CD4-positive, alpha-beta T cell treated with Interleukin-6 at 100 ng/mL for 8 hours (primary cell): Measurements from ENCODE around the gene BCAS1.

Source experiments
- DNase-seq: peaks from one replicate; pipeline ENCODE4 v3.0.0-alpha.2; 2020; ENCODE audit warnings: mixed read lengths, low spot score

BCAS1 gene

GRCh38 chr20:53962388-53962787 is 108.0 kb downstream of the BCAS1 start:
- DNase-seq, result no peak

- DNase-seq, result no peak
These were observed 108.9 kb downstream of the BCAS1 start for GRCh38 chr20:53961527-53961926.

- no peak for DNase-seq
These were observed 109.7 kb downstream of the BCAS1 start for GRCh38 chr20:53960579-53961272.

DNA sequence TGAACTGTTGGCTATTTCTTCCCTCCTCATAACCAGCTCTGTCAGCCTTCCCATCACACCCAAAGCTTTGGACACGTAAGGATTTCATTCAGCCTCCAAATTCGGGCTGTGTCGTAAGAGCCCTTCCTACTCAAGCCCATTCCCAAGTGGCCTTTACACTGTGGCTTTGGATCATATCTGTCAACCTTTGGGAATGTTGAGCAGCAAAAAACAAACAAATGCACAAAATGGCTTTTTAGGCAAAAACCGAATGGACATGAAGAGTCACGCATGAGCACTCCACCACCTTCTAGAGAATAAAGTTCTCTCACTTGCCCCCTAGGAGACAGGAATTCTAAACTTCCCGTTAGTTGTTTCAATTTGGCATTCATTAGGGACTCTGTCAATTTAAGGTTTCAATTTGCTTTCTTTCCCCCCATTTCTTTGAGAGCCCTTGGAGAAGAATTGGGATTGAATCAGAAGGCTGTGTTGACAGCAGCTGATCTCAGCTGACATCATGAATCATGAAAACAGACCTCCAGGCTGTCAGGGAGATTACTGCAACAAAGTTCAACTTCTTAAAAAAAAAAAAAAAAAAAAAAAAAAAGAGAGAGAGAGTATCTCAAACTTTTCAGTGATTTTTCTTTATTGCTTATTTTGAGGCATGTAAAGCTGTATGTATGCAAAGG is 110.3 kb downstream of the BCAS1 start:
- no peak for DNase-seq

- DNase-seq, result no peak
These were observed 112.1 kb downstream of the BCAS1 start for GRCh38 chr20:53958260-53958659.

DNA sequence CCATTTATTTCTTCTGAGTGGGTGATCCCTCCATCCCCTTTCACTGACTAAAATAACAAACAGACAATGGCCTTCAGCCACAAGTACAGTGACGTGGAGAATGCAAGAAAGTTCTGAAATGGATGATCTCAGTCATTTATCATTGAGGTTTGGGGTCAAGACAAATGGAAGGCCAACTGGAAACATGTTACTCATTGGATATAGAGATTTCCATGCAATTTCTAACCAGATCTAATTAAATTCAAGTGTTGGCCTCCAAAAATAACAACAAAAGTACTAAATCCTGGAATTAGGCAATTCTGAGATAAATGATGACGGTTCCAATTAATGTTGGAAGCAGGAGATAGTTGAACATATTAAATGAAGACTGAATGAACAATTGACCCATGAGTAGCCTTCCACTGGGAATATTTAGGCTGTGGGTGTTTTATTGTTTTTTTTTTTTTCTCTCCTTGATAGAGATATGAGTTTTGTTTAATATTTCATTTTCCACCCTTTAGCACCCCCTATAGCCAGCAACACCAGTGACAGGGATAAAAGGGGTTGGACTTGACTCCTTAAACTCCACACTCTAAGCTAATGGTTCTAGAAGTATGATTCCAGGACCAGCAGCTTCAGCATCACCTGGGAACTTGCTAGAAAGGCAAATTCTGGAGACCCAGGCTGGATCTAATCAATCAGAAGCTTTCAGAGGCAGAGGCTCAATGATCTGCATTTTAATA is 112.8 kb downstream of the BCAS1 start:
- DNase-seq, result no peak

DNA sequence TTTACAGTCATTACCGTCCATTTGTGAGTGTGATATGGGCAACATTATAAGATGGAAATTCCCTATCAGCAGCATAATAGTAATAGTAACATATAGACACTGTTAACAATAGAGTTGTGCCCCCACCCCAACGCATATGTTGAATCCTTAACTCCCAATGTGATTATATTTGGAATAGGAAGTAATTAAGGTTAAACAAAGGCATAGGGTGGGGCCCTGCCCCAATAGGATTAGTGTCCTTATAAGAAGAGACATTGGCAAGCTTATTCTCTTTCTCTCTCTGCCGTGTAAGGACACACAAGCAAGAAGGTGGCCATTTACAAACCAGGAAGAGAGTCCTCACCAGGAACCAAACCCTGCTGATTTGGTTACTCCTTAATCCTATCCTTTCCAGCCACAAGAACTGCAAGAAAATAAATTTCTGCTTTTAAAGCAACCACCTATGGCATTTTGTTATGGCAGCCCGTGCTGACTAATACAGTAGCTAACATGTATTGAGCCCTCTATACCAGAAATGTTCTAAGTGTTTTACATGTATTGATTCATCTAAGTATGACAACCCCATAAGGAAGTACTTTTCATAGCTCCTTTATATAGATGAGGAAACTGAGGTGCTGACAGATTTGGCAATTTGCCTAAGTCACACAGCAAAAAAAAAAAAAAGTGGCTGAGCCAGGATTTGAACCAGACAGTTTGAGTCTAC is 114.2 kb downstream of the BCAS1 start:
- DNase-seq, result no peak

DNA sequence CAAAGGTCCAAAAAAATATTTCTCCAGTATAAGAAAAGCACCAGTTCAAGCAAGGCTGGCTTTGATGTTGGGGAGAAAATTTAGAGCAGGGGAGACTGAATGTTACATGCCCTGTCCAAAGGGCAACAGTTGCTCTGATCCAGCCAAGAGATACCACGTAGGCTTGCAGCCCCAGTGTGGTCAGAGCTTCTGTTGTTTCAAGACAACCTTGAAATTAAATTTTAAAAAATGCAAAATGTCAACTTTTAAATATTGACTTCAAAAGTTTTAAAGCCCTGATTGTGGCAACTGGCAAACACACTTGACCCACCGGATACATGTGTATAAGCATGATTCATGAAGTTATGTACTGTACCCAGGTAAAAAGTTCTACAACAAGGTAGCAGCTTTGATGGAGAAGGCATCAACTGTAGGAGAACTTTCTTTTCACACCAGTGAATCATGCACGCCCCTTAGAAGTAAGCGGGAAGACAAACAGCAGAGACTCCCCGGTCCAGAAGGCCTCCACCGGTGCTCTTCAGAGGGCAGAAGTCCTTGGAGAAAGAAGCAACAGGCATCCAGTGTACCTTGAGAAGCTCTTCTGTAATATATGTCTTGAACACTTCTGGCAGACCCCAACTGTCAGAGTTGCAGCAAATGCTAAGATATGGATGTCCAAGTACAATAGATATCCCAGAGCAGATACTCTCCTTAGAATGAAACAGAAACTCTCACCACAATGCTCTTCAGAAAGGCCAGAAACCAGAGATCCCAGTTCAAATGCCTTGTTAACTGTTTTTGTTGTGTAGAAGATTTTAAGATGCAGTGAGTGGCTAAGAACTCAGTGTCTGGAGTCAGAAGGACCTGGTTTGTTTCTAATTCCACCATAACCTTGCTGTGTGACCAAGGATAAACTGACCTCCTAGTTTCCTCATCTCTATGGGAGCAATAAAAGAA is 115.4 kb downstream of the BCAS1 start:
- DNase-seq, result no peak

- no peak for DNase-seq
These were observed 117.8 kb downstream of the BCAS1 start for GRCh38 chr20:53952528-53953096.

DNA sequence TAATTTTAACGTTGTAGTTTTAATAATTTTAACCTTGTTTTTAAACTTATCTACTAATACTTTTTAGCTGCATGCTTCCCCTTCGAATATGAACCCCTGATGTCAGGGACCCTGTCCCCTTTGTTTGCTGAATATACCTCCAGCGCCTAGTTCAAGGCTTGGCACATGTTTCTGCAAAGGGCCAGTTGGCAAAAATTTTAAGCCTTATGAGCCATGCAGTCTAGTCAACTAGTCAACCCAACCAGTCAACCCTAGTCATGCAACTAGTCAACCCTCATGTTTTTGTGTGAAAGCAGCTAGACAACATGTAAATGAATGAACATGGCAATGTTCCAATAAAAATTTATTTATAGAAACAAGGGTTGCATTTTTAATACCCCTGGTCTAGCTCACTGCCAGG is 119.8 kb downstream of the BCAS1 start:
- DNase-seq, result no peak

GRCh38 chr20:53950031-53950430 is 120.4 kb downstream of the BCAS1 start:
- no peak for DNase-seq

GRCh38 chr20:53949319-53949839 is 121.0 kb downstream of the BCAS1 start:
- peak; percentile 80 for DNase-seq

DNA sequence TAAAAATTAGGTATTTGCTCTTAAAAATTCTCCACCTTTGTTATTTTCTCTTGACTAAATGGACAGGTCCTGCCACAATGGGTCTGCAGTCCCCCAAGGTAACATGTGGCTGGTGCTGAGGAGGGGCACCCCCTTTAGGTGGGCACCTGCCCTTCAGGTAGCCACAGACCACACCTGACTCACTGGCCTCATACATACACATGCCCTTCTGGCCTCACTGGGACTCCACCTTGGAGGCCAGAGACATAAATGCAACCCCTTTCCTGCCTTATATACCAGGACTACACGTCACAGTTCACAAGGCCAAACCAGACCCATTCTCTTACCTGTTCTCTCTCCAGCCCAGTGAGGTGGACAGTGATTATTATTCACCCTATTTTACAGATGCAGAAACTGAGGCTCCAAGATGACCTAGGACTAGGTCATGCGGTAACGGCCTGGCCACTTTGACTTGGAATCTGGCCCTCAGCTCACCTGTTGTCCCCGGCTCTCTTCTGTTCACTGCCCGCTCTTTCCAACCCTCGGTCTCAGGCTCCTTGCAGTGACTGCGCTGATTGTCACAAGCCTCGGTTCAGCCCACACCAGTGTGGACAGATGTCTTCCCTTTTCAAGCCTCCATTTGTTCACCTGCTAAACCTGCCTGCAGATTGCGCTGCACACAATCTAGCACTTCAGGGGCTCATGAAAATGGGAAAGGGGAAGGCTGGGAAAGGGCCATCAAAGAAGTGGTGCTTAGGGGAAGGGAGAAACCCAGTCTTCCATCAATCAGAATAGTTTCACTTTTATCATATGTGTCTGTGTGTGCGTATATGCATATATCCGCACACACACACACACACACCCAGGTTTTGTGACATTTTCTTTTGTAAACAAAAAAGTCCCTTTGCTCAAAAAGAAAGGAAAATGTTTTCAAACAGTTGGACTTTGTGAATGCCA is 121.7 kb downstream of the BCAS1 start:
- DNase-seq, result peak; percentile 8

GRCh38 chr20:53947501-53948195 is 122.7 kb downstream of the BCAS1 start:
- no peak for DNase-seq

DNA sequence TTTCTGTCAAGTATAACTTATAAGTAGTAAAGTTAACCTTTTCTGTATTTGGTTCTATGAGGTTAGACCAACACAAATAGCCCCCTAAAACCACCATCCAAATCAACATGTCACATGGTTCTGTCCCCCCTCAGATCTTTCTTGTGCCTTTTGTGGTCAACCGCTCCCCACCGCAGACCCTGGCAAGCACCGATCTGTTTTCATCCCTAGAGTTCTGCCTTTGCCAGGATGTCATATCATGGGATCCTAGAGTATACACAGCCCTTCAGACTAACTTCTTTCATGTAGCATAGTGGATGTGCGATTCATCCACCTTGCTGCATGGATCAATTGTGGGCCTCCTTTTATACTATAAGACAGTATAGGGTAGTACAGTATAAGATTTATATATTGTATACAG is 124.3 kb downstream of the BCAS1 start:
- no peak for DNase-seq

DNA sequence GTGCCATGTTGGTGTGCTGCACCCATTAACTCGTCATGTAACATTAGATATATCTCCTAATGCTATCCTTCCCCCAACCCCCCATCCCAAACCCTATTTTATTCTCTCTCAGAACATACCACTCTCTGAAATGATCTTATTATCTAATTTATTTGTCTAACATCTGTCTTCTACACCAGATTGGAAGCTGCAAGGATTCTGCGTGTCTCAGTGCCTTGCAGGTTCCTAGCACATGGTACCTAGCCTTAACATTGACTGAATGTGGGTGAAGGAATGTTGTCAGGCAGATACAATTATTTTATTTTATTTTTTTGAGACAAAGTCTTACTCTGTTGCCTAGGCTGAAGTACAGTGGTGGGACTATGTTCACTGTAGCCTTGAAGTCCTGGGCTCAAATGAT is 124.9 kb downstream of the BCAS1 start:
- DNase-seq, result no peak

GRCh38 chr20:53944796-53945195 is 125.6 kb downstream of the BCAS1 start:
- no peak for DNase-seq

- peak; percentile 14 for DNase-seq
These were observed 126.7 kb downstream of the BCAS1 start for GRCh38 chr20:53943522-53944291.
